Muscle layer of duodenum (tissue), 2 donors: Measurements from ENCODE around the gene KCMF1.

Source experiments
- H3K27ac ChIP-seq: one replicate; pipeline ENCODE4 v1.7.0; 2013; ENCODE audit warnings: mild to moderate bottlenecking, low read length
- H3K27me3 ChIP-seq: one replicate; pipeline ENCODE4 v1.7.0; 2013; ENCODE audit warnings: low read depth, mild to moderate bottlenecking, control low read depth, low read length
- H3K36me3 ChIP-seq, 2 donors: one replicate each; pipeline ENCODE4 v1.7.0; 2013; ENCODE audit warnings: low read length in 2 of 2, control low read depth in 1 of 2, mild to moderate bottlenecking in 1 of 2; ENCODE audit not compliant: insufficient read depth in 2 of 2, control insufficient read depth in 1 of 2
- H3K4me1 ChIP-seq, 2 donors: one replicate each; pipeline ENCODE4 v1.7.0; 2013; ENCODE audit warnings: low read length in 2 of 2, mild to moderate bottlenecking in 2 of 2, control low read depth in 1 of 2, moderate library complexity in 1 of 2; ENCODE audit not compliant: insufficient read depth in 2 of 2, control insufficient read depth in 1 of 2
- H3K4me3 ChIP-seq, 2 donors: one replicate each; pipeline ENCODE4 v1.7.0; 2013; ENCODE audit warnings: low read length in 2 of 2, low read depth in 1 of 2, mild to moderate bottlenecking in 1 of 2
- H3K9me3 ChIP-seq, 2 donors: one replicate each; pipeline ENCODE4 v1.7.0; 2013; ENCODE audit warnings: low read length in 2 of 2, control low read depth in 1 of 2, mild to moderate bottlenecking in 1 of 2; ENCODE audit not compliant: control insufficient read depth in 1 of 2
- donor health status: healthy.

KCMF1 gene

DNA sequence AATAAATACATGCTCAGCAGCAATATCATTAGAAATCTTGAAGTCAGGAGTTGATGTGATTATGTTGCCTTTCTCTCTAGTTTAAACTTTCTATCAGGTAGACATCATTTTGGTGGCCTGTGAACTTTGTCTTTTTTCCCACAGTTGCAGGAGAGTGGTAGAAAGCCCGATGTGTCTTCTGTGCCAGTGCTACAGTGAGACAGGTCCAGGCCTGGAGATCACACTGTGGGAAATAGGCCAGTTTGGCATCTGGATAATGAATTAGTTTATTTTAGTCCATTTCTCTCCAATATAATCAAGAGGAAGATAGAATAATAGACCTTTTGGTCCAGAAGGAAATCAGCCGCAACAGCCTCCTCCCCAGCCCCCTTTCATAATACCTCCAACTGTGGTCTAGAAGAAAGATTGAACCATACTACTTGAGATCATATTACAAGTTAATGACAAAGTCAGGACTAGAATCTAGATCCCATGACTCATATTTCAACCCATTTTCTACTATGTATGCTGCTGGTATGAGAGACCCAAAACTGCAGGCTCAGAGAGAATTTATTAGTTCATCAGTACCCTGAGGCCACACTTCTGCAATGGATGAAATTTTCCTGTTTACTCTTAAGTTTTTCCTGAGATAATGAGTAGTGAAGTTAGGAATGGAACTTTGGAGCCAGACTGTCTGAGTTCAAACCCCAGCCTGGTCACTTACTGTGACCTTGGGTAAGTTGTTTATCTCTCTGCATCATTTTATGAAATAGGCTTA is 20.6 kb downstream of the KCMF1 start:
- Histone ChIP-seq H3K27me3 (no peaks in the 10 kb centered on the region), H3K9me3 (no peaks in the 10 kb centered on the region), H3K4me3 (no peak overlapping the region), H3K27ac (no peak overlapping the region), H3K36me3 (no peaks in the 10 kb centered on the region), H3K4me1 (peaks cover 7 to 39% of the 10 kb centered on the region in 2 donors)

DNA sequence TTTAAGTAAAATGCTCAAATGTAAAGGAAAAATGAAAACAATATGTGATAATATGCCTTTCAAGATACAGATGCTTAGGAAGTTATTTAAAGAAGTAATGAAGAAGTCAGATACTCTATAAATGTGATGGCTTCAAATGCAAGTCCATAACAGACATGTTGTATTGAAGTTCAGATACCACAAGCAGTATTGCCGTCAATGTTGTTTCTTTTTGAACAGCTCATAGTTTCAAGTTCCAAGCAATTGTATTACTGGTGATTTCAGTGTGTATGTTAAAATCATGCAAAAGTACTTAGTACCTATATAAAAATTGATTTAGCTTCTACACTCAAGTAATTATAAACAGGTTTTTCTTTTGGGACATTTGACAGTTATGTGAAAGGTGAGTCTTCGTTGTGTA is 24.9 kb downstream of the KCMF1 start:
- Histone ChIP-seq H3K36me3 (no peaks in the 10 kb centered on the region), H3K27me3 (no peaks in the 10 kb centered on the region), H3K4me1 (peaks cover 0 to 18% of the 10 kb centered on the region in 2 donors), H3K9me3 (no peaks in the 10 kb centered on the region), H3K4me3 (no peak overlapping the region), H3K27ac (no peak overlapping the region)

DNA sequence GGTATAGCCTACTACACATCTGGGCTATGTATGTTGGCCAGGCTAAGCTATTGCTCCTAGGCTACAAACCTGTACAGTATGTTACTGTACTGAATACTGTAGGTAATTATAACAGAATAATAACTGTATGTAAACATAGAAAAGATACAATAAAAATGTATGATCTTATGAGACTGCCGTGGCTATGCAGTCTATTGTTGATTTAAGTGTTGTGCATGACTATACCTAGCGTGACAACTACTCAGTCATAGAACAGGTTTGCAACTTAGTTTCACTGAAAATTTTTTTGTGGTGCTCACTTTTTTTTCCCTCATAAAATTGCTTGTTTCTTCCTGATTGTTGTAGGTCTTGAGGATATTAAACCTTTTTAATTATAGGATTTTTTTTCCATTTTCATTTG is 25.9 kb downstream of the KCMF1 start:
- H3K9me3 ChIP-seq: no peaks in the 10 kb centered on the region
- no peak overlapping the region for H3K4me3 ChIP-seq
- H3K36me3 ChIP-seq: no peaks in the 10 kb centered on the region
- H3K27me3 ChIP-seq: no peaks in the 10 kb centered on the region
- H3K4me1 ChIP-seq: peaks cover 0 to 15% of the 10 kb centered on the region in 2 donors
- H3K27ac ChIP-seq: no peak overlapping the region

DNA sequence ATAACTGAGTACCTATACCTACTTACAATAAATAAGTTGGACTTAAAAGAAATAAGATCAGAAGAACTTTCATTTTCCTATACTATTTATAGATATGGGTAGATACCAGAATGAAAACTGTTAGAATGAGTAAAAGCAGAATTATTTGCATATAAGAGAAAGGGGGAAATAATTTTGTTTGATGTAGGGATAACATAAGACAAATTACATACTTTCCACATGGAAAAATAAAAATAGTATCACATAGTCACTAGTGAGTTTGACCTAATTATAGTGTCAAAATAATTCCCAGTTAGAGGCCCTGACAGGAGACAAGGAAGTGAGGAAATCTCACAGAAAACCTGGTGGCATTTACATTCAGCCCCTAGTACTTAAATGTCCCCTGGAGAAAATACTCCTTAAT is 28.6 kb downstream of the KCMF1 start:
- Histone ChIP-seq H3K9me3 (no peaks in the 10 kb centered on the region), H3K27me3 (no peaks in the 10 kb centered on the region), H3K27ac (no peak overlapping the region), H3K36me3 (no peaks in the 10 kb centered on the region), H3K4me1 (peaks cover 3 to 15% of the 10 kb centered on the region in 2 donors), H3K4me3 (no peak overlapping the region)

DNA sequence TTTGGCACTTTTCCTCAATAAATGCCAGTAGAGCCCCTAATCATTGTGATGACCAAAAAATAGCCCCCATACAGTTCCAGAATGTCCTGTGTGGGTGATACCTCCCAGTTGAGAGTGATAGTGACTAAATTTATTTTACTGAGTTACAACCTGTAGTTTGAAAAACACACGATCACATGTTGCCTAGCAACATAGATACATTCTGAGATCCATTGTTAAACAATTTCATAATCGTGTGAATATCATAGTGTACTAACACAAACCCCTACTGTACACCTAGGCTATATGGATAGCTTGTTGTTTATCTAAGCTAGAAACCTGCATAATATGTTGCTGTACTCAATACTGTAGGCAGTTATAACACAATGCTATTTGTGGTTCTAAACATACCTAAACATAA is 30.6 kb downstream of the KCMF1 start:
- Histone ChIP-seq H3K4me1 (peaks cover 3 to 15% of the 10 kb centered on the region in 2 donors), H3K4me3 (no peak overlapping the region), H3K36me3 (no peaks in the 10 kb centered on the region), H3K27ac (no peak overlapping the region), H3K27me3 (no peaks in the 10 kb centered on the region), H3K9me3 (no peaks in the 10 kb centered on the region)

DNA sequence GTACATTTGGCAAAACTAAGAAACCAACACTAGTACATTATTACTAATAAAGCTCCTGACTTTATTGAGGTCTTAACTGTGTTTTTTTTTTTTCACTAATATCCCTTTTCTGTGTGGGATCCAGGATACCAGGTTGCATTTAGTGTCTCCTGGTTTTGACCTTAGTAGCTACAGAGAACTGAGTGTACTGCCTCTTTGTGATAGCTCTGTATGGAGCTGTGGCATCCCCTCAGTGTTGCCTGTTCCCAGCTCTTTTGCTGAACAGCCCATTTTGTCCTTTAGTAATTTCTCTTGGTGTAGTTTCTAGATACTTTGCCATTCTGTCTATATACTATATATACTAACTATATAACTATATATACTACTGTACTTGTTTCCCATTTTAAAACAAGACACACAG is 31.6 kb downstream of the KCMF1 start:
- Histone ChIP-seq H3K27me3 (no peaks in the 10 kb centered on the region), H3K4me1 (peaks cover 3 to 11% of the 10 kb centered on the region in 2 donors), H3K4me3 (no peak overlapping the region), H3K27ac (no peak overlapping the region), H3K36me3 (no peaks in the 10 kb centered on the region), H3K9me3 (no peaks in the 10 kb centered on the region)

DNA sequence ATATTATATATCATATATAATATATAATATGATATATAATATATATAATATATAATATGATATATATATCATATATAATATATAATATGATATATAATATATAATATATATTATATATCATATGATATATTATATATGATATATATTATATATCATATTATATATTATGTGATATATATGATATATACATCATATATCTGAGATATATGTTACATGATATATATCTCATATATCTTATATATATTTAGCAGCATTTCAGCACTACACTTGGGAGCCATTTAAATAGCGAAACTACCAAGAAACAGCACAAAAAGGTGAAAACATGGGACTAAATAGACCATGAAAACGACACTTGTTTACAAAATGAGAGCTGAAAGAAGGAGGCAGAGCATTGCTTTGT is 37.3 kb downstream of the KCMF1 start:
- Histone ChIP-seq H3K4me3 (no peak overlapping the region), H3K4me1 (peaks cover 0 to 14% of the 10 kb centered on the region in 2 donors), H3K27me3 (no peaks in the 10 kb centered on the region), H3K36me3 (peaks cover 0 to 4% of the 10 kb centered on the region in 2 donors), H3K9me3 (no peaks in the 10 kb centered on the region), H3K27ac (no peak overlapping the region)

DNA sequence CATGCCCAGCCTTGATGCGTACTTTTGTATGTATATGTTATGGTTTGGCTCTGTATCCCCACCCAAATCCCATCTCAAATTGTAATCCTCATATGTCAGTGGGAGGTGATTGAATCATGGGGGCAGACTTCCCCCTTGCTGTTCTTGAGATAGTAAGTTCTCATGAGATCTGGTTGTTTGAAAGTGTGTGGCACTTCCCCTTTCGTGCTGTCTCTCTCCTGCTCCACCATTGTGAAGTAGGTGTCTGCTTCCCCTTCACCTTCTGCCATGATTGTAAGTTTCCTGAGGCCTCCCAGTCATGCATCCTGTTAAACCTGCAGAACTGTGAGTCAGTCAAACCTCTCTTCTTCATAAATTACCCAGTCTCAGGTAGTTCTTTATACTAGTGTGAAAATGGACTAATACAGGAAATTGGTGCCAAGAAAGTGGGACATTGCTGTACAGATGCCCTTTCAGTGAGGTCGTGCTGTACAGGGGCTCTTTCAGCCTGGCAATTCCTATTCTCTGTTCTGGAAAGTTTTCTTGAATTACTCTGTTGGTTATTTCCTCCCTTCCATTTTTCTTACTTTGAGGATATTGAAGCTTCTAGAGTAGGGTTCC is 38.2 kb downstream of the KCMF1 start:
- Histone ChIP-seq H3K9me3 (no peaks in the 10 kb centered on the region), H3K27me3 (no peaks in the 10 kb centered on the region), H3K36me3 (peaks cover 0 to 4% of the 10 kb centered on the region in 2 donors), H3K4me1 (peaks cover 0 to 22% of the 10 kb centered on the region in 2 donors), H3K4me3 (no peak overlapping the region), H3K27ac (no peak overlapping the region)

DNA sequence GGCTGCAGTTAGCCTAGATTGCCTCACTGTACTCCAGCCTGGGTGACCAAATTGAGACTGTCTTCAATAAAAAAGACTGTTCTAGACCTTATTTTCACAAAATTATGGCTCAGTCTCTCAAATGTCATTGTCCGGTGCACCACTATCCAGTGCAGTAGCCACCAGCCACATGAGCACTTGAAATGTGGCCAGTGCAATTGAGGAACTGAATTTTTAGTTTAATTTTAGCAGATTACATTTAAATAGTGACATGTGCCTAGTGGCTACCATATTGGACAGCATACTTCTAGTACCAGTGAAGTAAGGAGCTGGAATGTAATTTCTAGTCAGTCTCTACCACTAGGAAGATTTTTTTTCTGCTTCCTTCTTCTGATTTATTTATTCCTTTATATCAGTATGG is 39.4 kb downstream of the KCMF1 start:
- Histone ChIP-seq H3K4me1 (peaks cover 4 to 35% of the 10 kb centered on the region in 2 donors), H3K9me3 (no peaks in the 10 kb centered on the region), H3K36me3 (peaks cover 0 to 4% of the 10 kb centered on the region in 2 donors), H3K27me3 (no peaks in the 10 kb centered on the region), H3K27ac (no peak overlapping the region), H3K4me3 (no peak overlapping the region)

DNA sequence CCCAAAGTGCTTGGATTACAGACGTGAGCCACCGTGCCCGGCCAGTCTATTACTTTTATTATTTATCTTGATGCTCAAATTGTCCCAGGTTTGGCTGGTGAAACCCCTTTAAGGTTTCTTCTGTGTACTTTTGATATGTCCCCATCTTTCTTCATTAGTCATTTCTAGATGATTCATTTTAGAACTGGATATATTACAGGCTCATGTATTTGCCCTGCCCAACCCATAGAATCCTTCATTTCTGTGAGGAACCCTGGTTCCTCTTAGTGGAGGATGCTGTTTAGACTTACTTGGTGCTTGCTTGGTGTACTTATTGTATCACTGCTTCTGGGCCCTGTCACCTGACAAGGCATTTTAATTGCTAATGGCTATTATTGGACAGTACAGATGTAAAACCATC is 40.1 kb downstream of the KCMF1 start:
- Histone ChIP-seq H3K9me3 (no peaks in the 10 kb centered on the region), H3K4me1 (peaks cover 10 to 42% of the 10 kb centered on the region in 2 donors), H3K4me3 (no peak overlapping the region), H3K27me3 (no peaks in the 10 kb centered on the region), H3K27ac (no peak overlapping the region), H3K36me3 (peaks cover 0 to 4% of the 10 kb centered on the region in 2 donors)

DNA sequence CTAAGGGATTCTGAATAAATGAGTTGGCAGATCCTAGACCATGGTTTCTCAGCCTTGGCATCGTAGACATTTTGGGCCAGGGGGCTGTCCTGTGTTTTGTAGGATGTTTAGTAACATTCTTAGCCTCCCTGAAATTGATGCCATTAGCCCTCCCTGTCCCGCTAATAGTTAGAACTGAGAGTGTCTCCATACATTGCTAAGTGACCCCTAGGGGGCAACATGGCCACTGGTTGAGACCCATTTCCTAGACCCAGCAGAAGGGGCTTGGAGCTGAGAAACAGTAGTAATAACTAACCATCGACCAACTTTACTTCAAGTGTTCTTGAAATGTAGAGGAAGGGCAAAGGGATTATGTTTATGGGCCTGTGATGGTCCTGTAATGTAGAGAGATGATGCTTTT is 40.8 kb downstream of the KCMF1 start:
- no peak overlapping the region for H3K27ac ChIP-seq
- peaks cover 10 to 48% of the 10 kb centered on the region in 2 donors for H3K4me1 ChIP-seq
- H3K4me3 ChIP-seq: no peak overlapping the region
- peaks cover 0 to 4% of the 10 kb centered on the region in 2 donors for H3K36me3 ChIP-seq
- H3K27me3 ChIP-seq: no peaks in the 10 kb centered on the region
- H3K9me3 ChIP-seq: no peaks in the 10 kb centered on the region
